ENCODE data around the gene MEA1. TPM values are rescaled to one million over a fixed set of nuclear protein-coding genes. Genes with fewer than 3 reads are reported as not detected.

MEA1 gene
- total and polyA plus RNA-seq, 7 donors: 20.3 to 95.2 (median 27.5) TPM

GRCh38 chr6:42968126-42968701, 45.5 kb downstream of the MEA1 start:
- H3K9me3 ChIP-seq: no peaks in the 10 kb centered on the region
- WGBS, 3 donors: 90 to 93% (median 93%) methylated on average over 11 to 12 of the region's 12 CpGs
- H3K4me1 ChIP-seq: peaks cover 10% of the 10 kb centered on the region
- H3K4me3 ChIP-seq: no peak overlapping the region
- H3K27me3 ChIP-seq (ENCODE audit: insufficient read depth in 3 of 3, low read length in 2 of 3): no peaks in the 10 kb centered on the region
- intact Hi-C loops (cut with DNase I): no loop called here
- no peak for ATAC-seq
- H3K36me3 ChIP-seq (ENCODE audit: insufficient read depth in 1 of 2, low read depth in 1 of 2): peaks cover 2 to 80% of the 10 kb centered on the region in 2 donors
- H3K27ac ChIP-seq: no peak overlapping the region
- DNase-seq: no peak
- no peak for TF ChIP-seq CTCF (IDR thresholded peaks at IDR 0.05)

GRCh38 chr6:42967228-42967627, 46.5 kb downstream of the MEA1 start:
- DNase-seq (no peak), ATAC-seq (no peak)
- Histone ChIP-seq H3K36me3 (ENCODE audit: insufficient read depth in 1 of 2, low read depth in 1 of 2) (peaks cover 2 to 81% of the 10 kb centered on the region in 2 donors), H3K4me1 (peaks cover 10% of the 10 kb centered on the region), H3K9me3 (no peaks in the 10 kb centered on the region), H3K27me3 (ENCODE audit: insufficient read depth in 3 of 3, low read length in 2 of 3) (no peaks in the 10 kb centered on the region), H3K4me3 (no peak overlapping the region), H3K27ac (no peak overlapping the region)
- intact Hi-C loops (cut with DNase I): no loop called here
- 93 to 95% (median 93%) methylated on average over 11 of the region's 11 CpGs for WGBS, 3 donors
- no peak for TF ChIP-seq CTCF (IDR thresholded peaks at IDR 0.05)

DNA sequence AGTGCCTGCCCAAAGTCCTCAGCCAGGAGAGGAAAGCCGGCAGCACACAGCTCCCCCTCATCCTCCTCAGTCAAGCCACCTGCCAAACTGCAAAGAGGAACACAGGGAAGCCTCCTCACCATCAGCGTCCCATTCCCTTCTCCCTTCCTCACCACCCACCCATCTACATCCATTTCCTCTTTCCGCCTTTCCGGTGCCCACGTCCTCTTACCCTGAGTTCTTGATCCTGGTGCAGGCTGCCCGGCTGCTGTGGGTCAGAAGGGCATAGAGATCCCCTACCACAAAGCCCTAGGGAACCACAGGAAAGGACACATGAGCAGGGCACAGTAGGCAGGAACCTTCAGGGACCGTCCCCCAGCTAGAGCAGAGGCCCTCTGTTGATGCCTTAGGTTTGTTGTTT, 47.2 kb downstream of the MEA1 start:
- Histone ChIP-seq H3K4me3 (no peak overlapping the region), H3K27me3 (ENCODE audit: insufficient read depth in 3 of 3, low read length in 2 of 3) (no peaks in the 10 kb centered on the region), H3K4me1 (peaks cover 9% of the 10 kb centered on the region), H3K27ac (no peak overlapping the region), H3K36me3 (ENCODE audit: insufficient read depth in 1 of 2, low read depth in 1 of 2) (peaks cover 2 to 80% of the 10 kb centered on the region in 2 donors), H3K9me3 (no peaks in the 10 kb centered on the region)
- no peak for ATAC-seq
- intact Hi-C loops (cut with DNase I): no loop called here
- no peak for DNase-seq
- 72 to 81% (median 79%) methylated on average over 7 of the region's 7 CpGs for WGBS, 3 donors
- TF ChIP-seq CTCF (IDR thresholded peaks at IDR 0.05): no peak

DNA sequence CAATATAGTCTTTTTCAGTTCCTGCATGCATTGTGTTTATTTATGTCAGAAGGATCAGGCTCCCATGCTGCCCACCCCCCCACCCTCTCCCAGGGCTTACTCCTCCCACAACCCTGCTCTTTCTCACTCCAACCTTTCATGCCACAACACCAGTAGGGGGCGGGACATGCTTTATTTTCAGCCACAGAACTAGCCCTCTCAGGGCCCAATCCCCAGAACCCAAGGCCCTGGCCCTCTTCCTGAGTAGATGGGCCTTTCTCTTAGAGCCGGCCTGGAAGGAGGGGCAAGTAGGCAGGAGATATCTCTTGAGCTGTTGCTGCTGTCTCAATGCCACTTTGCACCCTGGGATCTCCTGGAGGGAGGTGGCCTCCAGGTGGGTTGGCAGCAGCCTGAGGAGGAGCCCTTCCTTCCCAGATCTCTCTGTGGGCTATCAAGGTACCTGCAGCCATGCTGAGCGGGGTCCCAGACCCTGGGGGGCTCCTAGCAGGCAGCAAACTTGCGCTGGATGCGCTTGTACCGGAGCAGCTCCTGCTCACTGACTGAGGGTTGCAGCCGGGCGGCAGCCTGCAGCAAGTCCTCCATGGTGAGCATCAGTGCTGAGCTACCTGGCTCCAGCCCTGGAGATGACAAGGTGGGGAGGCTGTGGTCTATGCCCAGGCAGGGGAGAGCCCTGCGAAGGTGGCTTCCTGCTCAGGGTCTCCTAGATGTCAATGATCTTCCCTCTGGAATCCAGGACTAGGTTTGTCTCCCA, 49.7 kb downstream of the MEA1 start:
- no peak for TF ChIP-seq CTCF (IDR thresholded peaks at IDR 0.05)
- ATAC-seq (no peak), DNase-seq (no peak)
- Histone ChIP-seq H3K4me3 (no peak overlapping the region), H3K9me3 (no peaks in the 10 kb centered on the region), H3K27ac (no peak overlapping the region), H3K36me3 (ENCODE audit: insufficient read depth in 1 of 2, low read depth in 1 of 2) (peaks cover 2 to 67% of the 10 kb centered on the region in 2 donors), H3K27me3 (ENCODE audit: insufficient read depth in 3 of 3, low read length in 2 of 3) (no peaks in the 10 kb centered on the region), H3K4me1 (peaks cover 16% of the 10 kb centered on the region)
- WGBS, 3 donors: 84 to 91% (median 84%) methylated on average over 9 of the region's 9 CpGs
- intact Hi-C loops (cut with DNase I): no loop called here

All from psoas muscle (tissue), 8 donors.